ENCODE results near the gene CCNK.

The CCNK gene

GRCh38 chr14:99537399-99537798 lies 56.2 kb downstream of the CCNK start:
- no peak for DNase-seq

- DNase-seq = no peak
Measured at GRCh38 chr14:99538275-99538674, 57.1 kb downstream of the CCNK start.

DNA sequence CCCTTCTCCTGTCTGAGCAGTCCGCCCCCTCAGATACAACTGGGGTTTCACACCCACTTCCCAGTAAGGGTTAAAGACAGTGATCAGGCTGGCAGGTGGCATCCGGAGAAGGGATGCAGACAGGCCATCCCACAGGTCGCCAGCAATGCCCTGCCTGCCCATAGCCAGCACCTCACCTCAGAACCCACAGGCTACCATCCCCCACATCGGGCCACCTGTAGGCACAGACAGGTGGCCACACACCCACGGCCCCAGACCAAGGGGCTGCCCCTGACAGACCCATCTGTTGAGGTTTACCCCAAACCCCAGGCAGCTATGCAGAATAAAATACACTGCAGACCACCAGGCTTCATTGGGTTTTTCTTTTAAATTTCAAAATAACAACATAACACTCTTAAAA lies 57.5 kb downstream of the CCNK start:
- DNase-seq = no peak

DNA sequence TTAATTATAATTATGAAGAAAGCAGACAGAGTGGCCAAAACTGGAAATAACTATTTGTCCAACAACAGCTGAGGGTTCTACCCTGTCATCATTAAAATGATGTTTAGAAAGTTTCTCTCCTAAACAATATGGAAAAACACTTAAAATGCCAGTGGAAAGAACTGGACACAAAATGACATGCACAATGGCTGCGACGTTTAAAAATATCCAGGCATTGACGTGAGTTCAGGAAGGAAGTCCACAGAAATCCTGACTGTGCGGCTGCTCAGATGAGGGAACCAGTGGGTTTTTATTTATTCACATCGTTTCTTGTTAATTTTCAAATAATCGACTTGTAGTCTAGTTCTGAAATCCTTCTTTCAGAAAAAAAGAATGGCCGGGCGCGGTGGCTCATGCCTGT lies 58.3 kb downstream of the CCNK start:
- no peak for DNase-seq

DNA sequence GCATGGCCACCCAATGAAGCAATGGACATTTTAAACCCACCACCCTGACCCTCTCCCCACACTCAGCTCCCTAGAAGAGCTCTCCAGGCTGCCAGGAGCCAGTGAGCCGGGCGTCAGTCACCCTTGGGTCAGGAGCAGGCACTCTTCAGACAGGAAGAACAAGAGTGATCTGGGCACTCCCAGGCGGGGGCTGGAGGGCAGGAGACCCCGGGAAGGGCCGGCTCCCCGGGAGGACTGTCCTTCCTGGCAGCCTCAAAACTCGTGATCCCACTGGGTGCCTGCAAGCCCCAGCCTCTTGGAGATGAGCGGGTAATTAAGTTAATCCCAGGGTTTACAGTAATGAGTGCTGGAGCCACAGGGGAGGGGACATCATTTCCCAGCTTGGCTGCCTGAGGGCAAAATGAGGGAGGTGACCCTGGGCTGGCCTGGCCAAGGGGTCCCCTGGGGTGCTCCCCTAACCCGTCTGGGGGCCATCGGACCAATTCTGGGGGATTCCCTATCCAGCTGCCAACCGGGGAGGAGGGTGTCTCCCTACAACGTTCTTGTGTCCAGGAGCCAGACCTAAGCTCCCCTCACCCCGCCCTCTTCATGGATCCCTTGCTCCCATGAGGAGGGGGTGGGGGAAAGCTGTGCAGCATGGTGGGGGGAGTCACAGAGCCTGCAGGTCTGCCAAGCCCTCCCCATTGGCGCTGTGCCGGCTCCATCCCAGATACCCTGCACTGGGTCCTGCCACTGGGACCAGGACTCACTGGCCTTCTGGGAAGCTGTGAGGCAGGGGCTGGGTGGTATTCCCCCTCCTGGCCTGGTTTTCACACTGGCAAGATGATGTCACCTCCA lies 59.2 kb downstream of the CCNK start:
- peak; percentile 55 for DNase-seq

DNA sequence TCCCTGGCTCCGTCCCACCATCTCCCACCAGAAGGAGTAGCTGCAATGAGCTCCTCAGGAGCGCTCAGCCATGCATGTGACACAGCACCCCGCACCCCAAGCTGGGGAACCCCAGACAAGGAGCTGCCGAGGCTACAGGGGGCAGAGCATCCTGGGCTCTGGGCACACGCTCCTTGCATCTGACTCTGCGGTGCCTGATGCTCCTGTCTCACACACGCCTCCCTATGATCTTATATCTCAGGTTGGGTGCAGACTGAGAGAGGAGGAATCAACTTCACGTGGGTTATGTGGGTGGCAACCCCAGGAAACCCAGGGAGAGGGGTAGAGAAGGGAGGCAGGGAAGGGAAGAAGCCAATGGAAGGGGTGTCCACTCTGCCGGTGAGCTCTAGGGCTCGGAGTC lies 60.0 kb downstream of the CCNK start:
- DNase-seq = no peak

DNA sequence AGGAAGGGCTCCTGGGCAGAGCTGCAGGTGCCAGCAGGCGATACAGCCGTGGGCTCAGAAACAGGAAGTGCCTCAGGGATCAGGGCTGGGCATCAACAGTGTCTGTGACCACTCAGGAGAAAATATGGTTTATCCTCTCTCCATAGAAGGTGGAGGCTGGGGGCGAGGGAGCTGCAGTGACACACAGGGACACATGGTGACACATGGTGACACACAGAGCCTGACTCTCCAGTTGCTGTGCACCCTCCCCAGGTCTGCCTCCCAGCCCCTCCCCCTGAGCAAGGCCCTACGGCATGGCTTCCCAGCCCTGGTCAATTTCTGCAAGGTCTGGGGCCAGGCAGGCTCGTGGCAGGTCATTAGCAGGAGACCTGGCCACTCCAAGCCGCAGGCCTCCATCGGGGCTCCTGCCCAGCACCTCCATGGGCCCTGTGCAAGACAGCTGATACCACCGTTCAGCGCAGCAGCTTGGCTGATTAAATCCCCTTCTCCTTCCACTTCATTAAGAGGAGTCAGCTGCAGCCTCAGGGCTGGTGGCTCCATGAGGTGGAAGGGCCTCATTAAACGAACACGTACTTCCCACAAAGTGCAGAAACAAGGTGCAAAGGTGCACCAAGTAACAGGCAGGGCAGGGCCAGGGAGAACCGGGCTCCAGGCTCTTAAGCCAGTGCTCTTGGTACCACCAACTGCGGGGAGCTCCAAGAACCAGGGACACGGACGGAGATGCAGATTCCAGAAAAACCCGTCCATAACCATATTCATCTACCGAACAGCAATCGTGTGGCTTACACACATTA lies 60.7 kb downstream of the CCNK start:
- peak; percentile 72 for DNase-seq

DNA sequence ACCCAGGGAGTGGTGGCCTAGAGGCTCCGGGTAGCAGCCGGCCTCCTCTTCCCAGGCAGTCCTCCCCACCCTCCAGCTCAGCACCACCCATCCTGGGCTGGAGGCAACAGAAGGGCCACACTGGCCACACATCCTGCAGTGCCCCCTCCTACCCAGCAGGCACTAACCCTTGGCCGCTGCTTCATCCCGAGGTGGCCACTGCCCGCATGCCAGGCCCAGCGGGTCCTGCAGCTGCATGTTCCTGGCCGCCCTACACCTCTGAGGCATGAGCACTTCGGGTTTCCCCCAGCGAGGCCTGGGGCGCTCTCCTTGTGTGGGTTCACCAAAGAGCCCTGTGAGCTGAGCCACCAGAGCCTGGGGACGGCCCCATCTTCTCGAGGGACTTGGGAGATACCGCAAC lies 61.4 kb downstream of the CCNK start:
- DNase-seq = no peak

DNA sequence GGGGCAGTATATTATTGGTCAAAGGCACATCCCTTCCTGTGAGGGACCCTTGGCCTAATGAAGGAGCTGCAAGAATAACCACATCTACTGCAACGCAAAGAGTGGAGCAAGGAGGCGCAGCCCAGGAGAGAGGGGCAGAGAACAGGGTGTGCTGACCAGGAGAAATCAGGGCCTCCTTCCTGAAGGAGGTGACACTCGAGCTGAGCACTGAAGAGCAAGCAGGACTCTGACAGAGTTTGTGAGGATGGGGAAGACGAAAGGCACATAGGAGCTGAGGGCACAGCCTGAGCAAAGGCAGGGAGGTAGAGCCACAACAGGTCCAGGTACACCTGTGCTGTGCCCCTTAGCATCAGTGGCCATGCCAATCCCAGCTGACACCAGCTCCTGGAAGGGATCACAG lies 62.2 kb downstream of the CCNK start:
- DNase-seq = no peak

- no peak for DNase-seq
Measured at GRCh38 chr14:99543985-99544384, 62.8 kb downstream of the CCNK start.

GRCh38 chr14:99544991-99545390 lies 63.8 kb downstream of the CCNK start:
- DNase-seq = peak; percentile 56

DNA sequence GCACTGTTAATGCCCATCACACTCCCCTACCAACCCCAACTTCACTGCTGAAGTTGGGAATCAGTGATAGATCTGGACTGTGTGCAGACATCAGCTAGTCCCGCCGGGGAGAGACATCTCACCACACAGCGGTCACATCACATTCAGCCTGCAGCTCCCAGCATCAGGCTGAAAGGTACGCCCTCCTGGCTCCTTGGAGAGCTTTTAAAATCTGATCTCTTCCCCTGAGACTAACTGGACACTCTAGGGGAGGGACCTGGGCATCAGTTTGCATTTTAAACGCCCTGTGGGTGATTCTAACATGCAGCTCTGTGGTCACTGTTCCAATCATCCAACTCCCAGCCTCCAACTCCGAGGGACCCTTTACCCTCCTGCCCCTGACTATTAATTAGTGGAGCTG lies 64.4 kb downstream of the CCNK start:
- no peak for DNase-seq

GRCh38 chr14:99546234-99546879 lies 65.1 kb downstream of the CCNK start:
- DNase-seq = no peak

GRCh38 chr14:99548255-99548654 lies 67.0 kb downstream of the CCNK start:
- DNase-seq = no peak

- DNase-seq = no peak
Measured at GRCh38 chr14:99548871-99549515, 67.8 kb downstream of the CCNK start.

DNA sequence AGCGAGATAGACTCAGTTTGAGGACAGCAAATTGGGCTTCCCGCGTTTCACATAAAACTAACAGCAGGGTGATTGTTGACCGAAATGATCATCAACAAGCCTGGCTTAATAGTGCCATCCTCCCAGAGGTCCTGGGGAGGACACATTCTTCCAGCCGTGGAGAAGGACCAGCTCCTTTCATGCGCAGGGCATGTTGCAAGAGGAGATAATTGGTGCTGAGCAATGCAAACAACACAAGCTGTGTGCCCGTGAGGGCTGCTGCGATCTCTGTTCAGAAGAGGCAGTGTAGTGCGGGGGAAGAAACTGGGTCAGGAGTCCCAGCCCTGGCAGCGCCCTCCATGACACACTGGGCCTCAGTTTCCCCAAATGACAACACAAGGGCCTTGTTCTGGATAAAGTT lies 68.5 kb downstream of the CCNK start:
- DNase-seq = peak; percentile 55

DNA sequence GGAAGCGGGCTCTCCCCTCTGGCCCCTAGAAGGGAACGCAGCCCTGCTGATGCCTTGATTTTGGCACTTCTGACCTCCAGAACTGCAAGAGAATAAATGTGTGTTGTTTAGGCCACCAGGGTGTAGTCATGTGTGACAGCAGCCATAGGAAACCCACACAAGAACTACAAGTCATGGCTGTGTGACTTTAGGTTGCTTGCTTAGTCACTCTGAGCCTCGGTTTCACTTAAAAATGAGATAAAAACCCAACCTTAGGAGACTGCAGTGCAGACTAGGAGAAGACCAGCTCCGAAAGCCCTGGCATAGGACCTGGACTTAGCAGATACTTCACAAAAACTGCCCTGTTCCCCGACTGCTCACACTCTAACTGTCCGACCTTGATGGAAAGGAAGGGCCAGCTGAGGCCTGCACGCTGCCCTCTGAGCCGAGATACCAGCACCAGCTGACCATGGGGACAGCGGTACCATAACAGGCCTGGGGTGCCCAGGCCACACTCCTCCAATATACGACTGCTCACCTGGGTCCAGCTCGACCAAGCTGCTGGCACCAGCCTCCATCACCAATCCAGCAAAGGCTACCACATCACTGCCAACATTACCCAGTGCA lies 69.3 kb downstream of the CCNK start:
- DNase-seq = no peak

DNA sequence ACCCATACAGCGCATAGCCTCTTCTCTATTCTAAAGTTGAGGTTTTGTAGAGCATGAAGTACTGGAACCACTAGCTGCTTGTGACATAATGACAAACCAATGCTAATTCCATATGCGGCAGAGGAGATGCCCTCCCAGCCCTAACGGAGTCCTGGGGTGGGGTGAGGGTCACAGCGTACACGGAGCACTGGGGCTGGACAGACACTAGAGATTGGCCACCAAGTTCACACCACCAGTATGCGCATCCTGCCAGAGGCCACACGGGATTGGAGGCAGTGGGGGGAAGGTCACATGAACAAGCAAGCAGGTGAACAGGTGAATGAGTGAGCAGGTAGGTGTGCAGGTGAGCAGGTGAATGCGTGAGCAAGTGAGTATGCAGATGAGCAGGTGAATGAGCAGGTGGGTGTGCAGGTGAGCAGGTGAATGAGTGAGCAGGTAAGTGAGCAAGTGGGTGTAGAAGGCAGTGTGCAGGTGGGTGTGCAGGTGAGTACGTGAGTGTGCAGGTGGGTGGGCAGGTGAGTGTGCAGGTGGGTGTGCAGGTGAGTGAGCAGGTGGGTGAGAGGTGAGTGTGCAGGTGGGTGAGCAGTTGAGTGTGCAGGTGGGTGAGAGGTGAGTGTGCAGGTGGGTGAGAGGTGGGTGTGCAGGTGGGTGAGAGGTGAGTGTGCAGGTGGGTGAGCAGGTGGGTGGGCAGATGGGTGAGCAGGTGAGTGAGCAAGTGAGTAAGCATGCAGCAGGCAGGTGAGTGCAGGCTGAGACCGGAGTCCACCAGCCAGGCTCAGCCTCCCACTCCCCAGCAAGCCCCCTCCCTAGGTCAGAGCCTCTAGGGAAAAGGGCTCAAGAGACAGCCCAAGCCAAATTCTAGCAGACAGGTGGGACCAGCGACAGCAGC lies 70.1 kb downstream of the CCNK start:
- no peak for DNase-seq

DNA sequence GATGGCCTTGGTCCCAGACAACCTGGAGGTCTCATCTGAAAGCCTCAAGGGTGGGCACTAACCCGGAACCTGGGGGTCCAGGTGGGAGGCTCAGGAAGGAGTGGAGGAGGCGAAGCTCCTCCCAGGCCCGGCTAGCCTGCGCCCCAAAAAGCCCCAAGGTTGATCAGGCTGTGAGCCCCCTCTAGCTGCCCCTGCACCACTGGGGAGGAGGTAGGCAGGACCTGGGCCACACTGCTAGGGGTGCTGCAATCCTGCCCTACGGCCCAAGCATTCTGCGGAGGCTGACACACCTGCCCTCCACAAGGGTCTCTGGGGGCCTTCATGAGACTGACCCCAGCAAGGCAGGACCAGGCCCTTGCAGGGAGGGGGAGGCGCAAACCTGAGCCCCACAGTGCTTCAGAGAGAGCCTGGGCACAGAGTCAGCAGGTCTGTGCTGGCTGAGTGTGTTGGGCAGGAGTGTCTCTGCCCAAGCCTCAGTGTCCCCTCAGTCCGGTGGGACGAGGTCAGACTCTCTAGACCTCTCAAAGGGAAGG lies 70.9 kb downstream of the CCNK start:
- no peak for DNase-seq

DNA sequence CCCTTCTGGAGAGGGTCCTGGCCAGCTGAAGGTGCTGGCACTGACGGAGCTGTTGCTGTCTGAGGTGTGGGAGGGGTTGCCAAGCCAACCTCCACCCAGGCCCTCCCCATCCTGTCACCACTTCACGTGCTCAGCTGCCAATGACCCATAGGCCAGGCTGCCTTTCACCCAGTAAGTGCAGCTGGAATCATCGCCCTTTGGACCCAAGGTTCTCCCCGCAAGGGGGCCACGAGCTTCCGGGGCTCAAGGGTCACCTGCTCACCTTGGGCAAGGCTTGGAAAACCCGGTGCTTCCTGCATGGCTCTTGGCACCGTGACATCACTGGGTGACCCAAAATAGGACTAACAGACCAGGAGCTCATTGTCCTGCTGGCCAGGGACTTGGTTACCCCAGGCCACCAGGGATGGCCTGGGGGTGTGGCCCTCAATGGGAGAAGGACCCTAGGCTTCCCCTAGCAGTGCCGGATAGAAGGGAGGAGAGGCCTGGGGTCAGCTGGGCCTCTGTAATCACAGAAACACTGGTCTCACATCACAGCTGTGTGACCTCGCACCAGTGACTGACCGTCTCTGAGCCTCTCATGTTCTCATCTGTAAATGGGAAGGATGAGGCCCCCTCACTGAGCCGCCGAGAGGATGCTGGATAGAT lies 71.5 kb downstream of the CCNK start:
- DNase-seq = no peak

GRCh38 chr14:99554184-99554583 lies 73.0 kb downstream of the CCNK start:
- DNase-seq = no peak
